GM10847 (cell line): ENCODE results near the gene DHH.

Experiments
- POLR2A ChIP-seq: IDR thresholded peaks from 2 replicates; pipeline ENCODE4 v1.6.1; 2011; ENCODE audit not compliant: insufficient read length; ENCODE audit errors: extremely low read depth

The DHH gene

DNA sequence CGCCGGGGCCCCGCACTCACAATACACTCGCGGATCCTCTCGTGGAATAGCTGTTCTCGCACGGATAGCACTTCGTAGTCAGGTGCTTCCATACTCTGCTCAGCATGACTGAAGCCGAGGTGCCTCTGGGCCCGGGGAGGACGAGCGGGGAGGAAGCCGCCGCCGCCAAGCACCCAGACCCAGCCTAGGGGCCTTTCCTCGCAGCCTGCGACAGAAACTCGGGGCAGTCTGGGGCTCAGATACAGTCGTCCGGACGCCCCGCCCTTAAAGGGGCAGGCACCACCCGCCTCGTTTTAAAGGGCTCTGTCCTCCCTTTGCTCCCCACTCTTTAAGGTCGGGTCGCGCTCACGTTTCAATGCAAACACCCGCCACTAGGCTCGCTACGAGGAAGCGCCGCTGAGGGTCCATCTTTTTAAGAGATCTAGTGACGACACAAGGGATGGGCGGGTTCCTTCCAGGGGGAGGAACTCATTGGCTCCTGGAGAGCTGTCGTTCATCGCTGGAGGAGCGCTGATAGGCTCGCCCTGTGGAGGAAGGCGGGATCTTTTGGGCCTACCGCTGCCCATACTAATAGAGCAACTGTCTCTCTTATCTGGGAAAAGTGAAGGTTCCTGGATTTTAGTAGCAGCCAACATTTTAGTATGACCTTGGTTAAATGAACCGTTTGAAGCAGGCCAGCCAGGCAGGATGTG, 16.0 kb upstream of the DHH start, which contains the start of gene LMBR1L:
Gene LMBR1L (minus strand): TSS at position 384 of the 692 bp plus-strand sequence. CDS start 292 bp downstream, at position 92.
- TF ChIP-seq POLR2A: peak; percentile 71

DNA sequence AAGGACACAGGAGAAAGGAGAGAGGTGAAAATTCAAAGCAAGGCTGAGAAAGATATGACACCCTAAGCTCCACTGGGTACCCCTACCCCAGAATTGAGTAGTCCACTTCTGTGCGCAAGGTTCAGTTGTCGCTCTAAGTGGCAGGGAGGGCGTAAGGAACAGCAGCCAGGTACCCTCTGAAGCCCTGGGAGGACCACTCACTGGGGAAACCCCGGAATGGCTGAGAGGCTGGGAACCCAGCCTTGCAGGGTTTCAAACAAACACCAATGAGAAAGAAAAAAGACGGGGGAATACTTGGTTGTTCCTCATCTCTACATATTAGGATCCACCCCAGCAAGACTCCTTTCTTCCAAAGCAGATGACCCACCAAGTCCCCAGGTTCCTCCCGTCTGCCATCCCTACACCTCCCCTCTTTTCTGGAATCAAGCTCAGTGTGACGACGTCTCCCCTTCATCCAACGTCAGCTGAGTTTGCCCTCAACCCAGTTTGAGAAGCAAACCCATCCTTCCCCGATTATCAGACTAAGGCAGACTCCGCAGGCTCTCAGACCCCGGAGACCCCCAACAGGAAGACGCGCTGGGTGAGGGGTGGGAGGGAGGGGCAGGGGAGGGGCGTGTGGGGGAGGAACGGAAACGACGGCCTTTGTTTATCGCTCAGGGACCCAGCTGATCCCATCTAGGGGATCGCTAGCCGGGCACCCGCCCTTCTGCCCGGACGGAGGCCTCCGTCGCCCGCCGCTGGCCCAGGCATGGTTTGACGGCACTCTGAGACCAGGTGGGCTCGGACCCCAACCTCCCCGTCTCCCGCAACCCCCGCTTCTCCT, 15.3 kb upstream of the DHH start:
- TF ChIP-seq POLR2A: no peak

DNA sequence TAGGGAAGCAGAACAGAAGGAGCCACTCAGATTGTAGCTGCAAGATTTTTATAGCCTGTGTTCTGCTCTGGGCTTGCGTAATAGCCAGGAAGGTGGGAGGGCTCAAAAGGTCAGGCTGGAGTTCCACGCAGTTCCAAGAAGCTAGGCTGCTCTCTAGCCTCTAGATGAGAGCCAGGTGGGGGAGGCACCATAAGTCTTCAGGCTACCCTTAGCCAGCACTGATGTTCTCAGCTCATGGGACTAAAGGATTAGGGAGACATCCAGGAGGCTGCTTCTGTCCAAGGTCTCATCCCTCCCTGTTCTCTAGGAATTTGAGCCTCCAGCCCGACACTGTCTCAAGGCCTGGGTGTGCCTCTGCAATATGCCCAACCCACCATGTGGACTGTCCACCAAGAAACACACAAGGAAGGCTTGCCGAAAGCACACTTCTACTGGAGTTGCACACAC, 14.4 kb upstream of the DHH start:
- no peak for TF ChIP-seq POLR2A

DNA sequence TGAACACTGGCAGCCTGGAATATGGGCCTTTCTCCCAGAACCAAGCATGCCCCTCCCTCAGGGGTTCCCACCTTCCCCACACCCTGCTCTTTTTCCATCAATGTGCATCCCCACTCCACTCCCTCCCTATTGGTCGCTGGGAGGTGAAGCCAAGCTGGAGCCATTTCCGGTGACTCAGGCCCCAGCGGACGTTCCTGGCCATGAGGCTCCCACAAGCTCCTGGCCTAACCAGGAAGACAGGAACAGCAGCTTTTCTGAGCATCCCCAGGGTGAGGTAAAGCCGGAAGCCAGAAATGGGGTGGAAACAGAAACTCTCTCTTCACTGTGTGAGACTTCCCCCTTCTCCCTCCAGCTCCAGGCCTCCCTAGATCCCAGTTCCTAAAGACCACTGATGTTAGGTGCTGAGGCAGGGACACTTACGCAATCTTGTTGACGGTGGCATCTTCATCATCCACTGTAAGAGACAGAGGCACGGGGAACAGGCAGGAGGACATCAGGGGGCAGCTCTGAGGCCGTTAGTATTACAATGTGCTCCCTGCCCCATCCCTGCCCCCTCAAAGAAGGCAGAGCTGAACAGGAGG, 11.0 kb upstream of the DHH start:
- no peak for TF ChIP-seq POLR2A

DNA sequence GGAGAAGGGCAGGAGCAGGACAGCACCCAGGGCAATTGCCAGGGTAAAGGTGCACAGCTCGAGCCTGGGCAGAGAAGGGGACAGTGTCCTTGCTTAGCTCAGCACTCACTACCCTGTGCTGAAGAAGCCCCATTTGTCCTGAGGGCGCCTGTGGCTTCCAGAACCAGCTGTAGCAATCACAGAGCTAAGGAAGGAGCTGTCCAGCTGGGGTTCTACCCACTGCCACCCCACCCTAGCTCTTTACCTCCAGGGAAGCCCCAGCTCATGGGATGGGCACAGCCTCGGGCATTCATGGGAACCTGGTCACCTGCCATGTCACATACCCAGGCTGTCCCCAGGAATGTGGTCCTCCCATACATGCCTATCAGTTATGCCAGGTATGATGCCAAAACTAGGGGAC, 10.2 kb upstream of the DHH start:
- TF ChIP-seq POLR2A: no peak

DNA sequence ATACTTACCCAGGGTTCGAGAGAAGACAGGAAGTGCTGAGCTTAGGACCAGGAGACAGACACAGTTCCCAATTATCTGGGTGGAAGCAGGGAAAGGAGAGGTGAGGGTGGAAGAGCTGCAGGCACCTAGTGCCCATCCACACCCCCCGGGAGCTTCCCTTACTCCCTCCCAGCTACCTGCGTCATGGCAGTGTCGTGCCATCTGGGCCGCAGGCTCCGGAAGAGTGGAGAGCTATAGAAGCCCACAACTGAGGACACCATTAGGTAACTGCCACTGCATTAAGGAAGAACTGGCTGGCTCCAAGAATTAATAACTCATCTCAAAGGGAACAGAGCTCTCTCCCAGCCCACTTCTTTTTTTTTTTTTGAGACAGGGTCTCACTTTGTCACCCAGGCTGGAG, 5.8 kb upstream of the DHH start:
- TF ChIP-seq POLR2A: no peak

DNA sequence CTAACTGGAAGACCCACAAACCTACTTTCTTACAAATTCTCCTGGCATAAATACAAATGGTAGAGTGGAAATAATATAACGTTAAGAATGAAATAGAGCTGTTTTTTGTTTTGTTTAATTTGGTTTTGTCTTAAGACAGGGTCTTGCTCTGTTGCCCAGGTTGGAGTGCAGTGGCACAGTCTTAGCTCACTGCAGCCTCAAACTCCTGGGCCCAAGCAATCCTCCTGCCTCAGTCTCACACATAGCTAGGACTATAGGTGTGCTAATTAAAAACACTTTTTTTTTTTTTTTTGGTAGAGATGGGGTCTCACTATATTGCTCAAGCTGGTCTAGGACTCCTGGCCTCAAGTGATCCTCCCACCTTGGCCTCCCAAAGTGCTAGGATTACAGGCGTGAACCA, 4.1 kb upstream of the DHH start:
- TF ChIP-seq POLR2A: no peak

DNA sequence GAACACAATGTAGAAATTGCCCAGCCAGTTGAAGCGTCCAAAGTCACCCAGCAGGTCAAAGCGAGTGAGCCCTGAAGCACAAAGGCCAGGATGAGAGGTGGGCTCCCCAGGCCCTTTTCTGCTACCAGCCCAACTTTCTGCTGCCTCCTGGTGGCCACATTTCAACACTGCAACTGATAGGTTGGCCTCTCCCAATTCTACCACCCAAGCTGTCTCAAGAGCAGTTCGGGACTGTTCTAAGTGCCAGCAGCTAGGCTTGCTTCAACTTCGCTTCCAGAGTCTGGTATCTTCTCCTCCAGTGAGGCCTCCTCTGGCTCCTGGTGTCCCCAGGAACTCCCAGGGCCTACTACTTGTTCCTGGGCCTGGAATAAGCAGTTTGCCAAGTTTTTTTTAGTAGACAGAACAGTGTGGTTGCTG, 3.4 kb upstream of the DHH start:
- TF ChIP-seq POLR2A: no peak

DNA sequence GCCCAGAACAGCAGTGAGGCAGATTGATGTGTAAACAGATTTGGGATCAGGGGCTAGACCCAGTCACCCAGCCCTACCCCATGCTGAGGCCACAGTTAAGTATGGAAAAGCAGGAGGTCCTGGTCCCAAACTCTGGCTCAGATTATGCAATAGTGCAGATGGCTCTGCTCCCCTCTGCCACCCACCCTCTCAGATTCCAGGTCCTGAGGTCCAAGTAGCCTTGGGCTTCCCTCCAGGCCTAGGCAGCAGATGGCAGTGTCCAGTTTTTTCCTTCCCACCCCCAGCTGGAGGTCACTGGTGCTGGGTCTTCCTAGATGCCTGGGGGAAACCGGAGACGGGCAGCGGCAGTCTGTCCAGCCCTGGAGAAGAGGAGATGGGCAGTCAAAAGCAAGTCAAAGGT, 2.8 kb upstream of the DHH start:
- no peak for TF ChIP-seq POLR2A

DNA sequence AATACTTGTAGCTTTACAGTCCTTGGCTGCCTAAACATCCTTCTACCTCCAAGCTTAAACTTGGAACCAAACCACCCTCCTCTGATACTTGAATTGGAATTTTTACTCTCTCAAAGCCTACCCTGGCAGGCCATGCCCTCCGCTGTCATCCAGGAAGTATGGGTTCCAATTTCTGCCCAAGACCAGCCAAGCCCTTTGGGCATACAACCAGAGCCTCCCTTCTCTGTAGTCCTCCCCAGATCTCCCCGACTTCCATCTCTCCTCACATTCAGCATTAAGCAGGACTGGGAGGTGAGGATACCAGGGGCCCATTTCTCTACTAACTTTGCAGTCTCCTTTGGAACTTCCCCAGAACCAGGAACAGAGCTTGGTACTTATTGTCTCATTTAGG, 369 bp upstream of the DHH start:
- no peak for TF ChIP-seq POLR2A

DNA sequence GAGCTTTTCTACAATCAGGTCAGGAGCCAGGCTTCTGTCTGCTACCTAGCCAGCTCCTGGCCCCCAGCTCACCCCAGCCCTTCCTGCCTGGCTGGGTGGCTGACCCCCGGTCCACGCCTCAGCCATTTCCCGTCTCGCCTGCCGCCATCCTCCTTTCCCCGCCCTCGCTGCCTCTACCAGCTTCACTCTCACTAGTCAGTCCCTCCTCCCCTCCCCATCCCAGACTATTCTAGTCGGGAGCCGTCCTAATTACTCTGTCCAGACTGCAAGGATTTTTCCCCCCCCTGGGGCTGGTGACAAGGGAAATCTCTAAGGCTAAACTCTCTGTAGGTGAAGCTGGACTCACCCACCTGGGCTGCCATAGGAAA, 825 bp downstream of the DHH start:
- TF ChIP-seq POLR2A: no peak

DNA sequence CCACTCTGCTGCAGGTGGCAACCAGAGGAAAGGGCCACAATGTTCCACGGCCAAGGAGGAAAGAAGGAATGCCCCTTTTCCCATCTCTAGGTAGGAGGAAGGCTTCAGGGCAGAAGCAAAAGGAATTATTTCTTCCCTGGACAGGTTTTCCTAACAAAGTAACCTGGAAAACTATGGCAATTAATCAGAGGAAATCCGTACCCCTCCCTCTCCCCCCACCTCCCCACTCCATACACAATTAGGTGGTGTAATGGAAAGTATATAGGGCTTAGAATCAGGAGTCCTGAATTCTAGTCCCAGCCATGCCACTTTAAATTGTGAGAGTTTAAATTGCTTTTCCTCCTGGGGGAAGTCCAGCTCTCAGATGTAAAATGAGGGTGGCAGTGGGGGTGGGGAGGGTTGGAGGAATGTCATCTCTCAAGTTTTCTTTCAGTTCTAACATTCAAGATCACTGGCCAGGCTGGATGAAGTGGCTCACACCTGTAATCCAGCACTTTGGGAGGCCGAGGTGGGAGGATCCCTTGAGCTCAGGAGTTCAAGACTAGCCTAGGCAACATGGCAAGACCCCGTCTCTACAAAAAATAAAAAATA, 1.7 kb downstream of the DHH start:
- TF ChIP-seq POLR2A: no peak

DNA sequence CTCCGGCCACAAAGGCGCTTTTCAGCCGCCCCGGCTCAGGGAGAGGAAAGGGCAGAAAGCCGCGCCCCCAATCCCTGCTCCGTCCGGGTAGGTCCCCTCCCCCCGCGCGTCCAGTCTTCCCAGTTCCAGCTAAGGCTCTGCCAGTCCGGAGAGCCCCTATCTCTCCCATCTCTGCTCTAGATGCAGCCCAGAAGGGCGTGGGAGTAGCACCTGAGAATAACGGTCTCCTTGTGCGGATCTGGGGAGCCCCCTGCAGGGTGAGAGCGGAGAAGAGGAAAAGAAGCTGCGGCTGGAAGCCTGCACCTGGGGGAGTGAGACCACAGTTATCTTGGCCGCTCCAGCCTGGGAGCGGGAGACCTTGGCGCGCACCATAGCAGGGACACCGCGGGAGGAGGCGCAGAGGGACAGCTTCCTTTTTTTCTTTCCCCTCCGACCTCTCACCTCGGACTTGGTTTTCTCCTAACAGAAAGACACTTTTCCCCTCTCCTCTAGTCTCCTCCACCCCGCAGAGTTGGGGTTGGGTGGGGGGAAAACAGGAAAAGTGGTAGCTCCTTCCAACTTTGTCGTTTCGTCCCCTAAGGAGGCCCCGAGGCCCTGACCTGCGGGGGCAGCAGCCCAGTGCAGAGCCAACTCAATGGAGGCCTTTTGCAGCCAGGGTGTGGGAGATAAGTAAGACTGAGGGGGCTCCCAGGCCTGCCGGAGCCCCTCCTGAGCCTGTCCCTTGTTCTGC, 2.4 kb downstream of the DHH start:
- TF ChIP-seq POLR2A: no peak

DNA sequence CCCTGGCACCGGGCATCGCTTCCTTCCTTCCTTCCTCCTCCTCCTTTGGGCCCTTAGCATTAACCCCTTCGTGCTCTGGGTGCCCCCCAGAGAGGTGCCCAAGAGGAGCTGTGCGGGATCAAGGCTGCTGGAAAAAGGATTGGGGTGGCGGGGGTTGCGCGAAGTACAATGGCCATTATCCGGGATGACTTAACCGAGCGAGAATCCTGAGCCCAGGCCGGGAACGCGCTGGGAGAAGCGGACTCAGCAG, 2.8 kb downstream of the DHH start:
- no peak for TF ChIP-seq POLR2A

DNA sequence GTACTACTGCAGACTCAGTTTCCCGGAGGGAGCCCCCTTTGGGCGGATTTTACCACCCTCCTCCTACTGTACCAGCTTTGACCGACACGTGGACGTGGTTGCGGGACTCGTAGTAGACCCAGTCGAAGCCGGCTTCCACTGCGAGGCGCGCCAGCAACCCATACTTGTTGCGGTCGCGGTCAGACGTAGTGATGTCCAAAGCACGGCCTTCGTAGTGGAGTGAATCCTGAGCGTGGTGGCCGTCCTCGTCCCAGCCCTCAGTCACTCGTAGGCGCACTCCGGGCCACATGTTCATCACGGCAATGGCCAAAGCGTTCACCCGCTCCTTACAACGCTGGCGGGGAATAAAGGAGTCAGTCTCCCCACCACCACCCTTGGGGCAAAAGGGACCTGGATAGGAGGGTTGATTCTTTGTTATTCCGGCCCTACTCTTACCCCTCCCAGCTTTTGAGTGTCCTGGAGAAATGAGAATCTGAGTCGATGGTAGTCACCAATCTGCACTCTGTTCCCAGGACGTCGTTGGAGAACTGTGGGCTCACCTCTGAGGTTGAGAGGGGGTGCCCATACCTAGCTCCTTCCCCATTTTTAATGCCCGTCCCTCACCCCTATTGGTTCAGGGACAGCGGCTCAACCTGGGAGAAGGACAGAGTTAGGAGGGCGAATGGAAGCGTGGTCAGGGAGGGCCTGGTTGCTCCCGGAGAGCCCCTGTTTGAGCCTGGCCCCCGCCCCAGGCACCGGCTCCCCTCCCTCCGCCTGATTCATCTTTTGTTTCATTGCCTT, 3.4 kb downstream of the DHH start:
- no peak for TF ChIP-seq POLR2A
